BJ (cell line): Measurements from ENCODE around the gene RBM3. TPM values are rescaled to one million over a fixed set of nuclear protein-coding genes. Genes with fewer than 3 reads are reported as not detected.
"Not testable (repeated sequence)": the region's sequence is repeated elsewhere in the genome, so short reads cannot be mapped to it uniquely, and the experiment has no call there.

Experiments used
- CTCF ChIA-PET: fragments of 350-600 bp; formaldehyde crosslinking; extraction: SDS; loops from one replicate; lab custom pipeline; 2021; ENCODE audit warnings: antibody characterized with exemption, inconsistent platforms; lab: Yijun Ruan, JAX
- POLR2A ChIA-PET: fragments of 300-600 bp; sonication (Branson Sonifier 250); formaldehyde crosslinking; extraction: SDS; loops from one replicate; lab custom pipeline; 2021; ENCODE audit warnings: antibody characterized with exemption; lab: Charles Lee
- DNase-seq: peaks from one replicate; pipeline ENCODE4 v3.0.0-alpha.2; 2011; ENCODE audit warnings: low read depth
- H3K27me3 ChIP-seq: 2 replicates; pipeline ENCODE4 v1.6.0; 2011; ENCODE audit warnings: low read length; ENCODE audit not compliant: control insufficient read depth, insufficient read depth
- H3K36me3 ChIP-seq: 2 replicates; pipeline ENCODE4 v1.5.1; 2011; ENCODE audit warnings: low read length; ENCODE audit not compliant: control insufficient read depth, insufficient read depth
- H3K4me3 ChIP-seq: 2 replicates; pipeline ENCODE4 v1.5.1; 2011; ENCODE audit warnings: low read depth, mild to moderate bottlenecking, control low read depth, low read length
- CTCF ChIP-seq: IDR thresholded peaks from 2 replicates; pipeline ENCODE4 v1.5.1; 2011; ENCODE audit warnings: low read depth, mild to moderate bottlenecking, control low read depth, inconsistent platforms, low read length, moderate library complexity; ENCODE audit not compliant: insufficient read depth
- polyA minus RNA-seq: library from RNA; depleted of rRNA, polyadenylated mRNA; stranded (reverse); fragments of >200 nt; gene quantifications from 2 replicates; pipeline ENCODE4 v1.2.3, GENCODE V29; 2011; rRNA and poly(A)+ RNA removed
- polyA plus RNA-seq: library from polyadenylated mRNA; depleted of rRNA; stranded (reverse); fragments of >200 nt; gene quantifications from 2 replicates; pipeline ENCODE4 v1.2.3, GENCODE V29; 2011; rRNA removed

Gene RBM3
- polyA plus RNA-seq (333 and 406 TPM in 2 replicates), polyA minus RNA-seq (212 and 220 TPM in 2 replicates)

GRCh38 chrX:48574270-48575266 is at the start of gene RBM3:
TSS of gene RBM3 (plus strand) at chrX:48574484. CDS start at chrX:48575181, 697 bp downstream.
- H3K4me3 ChIP-seq, result peak within 1 kb of the TSS; percentile 72
- no peaks in the 10 kb centered on the region for H3K27me3 ChIP-seq
- peak; percentile 66 for DNase-seq
- CTCF ChIA-PET, result no interaction called here
- peak; percentile 46 for TF ChIP-seq CTCF
- H3K36me3 ChIP-seq, result peaks cover 19% of the 10 kb centered on the region
- POLR2A ChIA-PET, result interaction anchor here (0.5 to 0.9 kb wide), 4 partner anchors 8 to 98 kb away, joined by 3 read pairs; no protein-coding TSS in a partner anchor

GRCh38 chrX:48525853-48526252 is 48.4 kb upstream of the RBM3 start:
- DNase-seq, H3K4me3 ChIP-seq, H3K36me3 ChIP-seq, CTCF ChIA-PET, H3K27me3 ChIP-seq: not testable (repeated sequence)
- POLR2A ChIA-PET, result interaction anchor here (0.7 kb wide), 1 partner anchor 33 kb away, joined by 3 read pairs; no protein-coding TSS in a partner anchor

GRCh38 chrX:48530736-48531135 is 43.5 kb upstream of the RBM3 start:
- CTCF ChIA-PET, result interaction anchor here (1.4 kb wide), 1 partner anchor 9 kb away, joined by 3 read pairs; the partner anchor contains the start of gene TBC1D25

GRCh38 chrX:48531358-48531959 is 42.8 kb upstream of the RBM3 start:
- Histone ChIP-seq H3K36me3 (peaks cover 1% of the 10 kb centered on the region; the same call in 1 of the 2 replicates), H3K4me3 (no peak overlapping the region), H3K27me3 (no peaks in the 10 kb centered on the region)
- POLR2A ChIA-PET, result no interaction called here
- peak; percentile 34 for DNase-seq
- CTCF ChIA-PET, result interaction anchor here (1.4 kb wide), 1 partner anchor 8 kb away, joined by 3 read pairs; the partner anchor contains the start of gene TBC1D25
- no peak for TF ChIP-seq CTCF

More at GRCh38 chrX:48530736-48531135, 43.5 kb upstream of the RBM3 start:
- no peak for DNase-seq
- no peak overlapping the region for H3K4me3 ChIP-seq
- no peak for TF ChIP-seq CTCF
- POLR2A ChIA-PET, result no interaction called here
- no peaks in the 10 kb centered on the region for H3K27me3 ChIP-seq
- peaks cover 1% of the 10 kb centered on the region; the same call in 1 of the 2 replicates for H3K36me3 ChIP-seq

GRCh38 chrX:48532161-48532560 is 42.1 kb upstream of the RBM3 start:
- Histone ChIP-seq H3K4me3 (no peak overlapping the region), H3K27me3 (no peaks in the 10 kb centered on the region), H3K36me3 (peaks cover 1% of the 10 kb centered on the region; the same call in 1 of the 2 replicates)
- ChIA-PET CTCF (no interaction called here), POLR2A (no interaction called here)
- DNase-seq, result no peak
- no peak for TF ChIP-seq CTCF
